AG04450 (cell line): Measurements from ENCODE around the gene DYDC2. TPM values are rescaled to one million over a fixed set of nuclear protein-coding genes. Genes with fewer than 3 reads are reported as not detected.
"Not testable (repeated sequence)": the region's sequence is repeated elsewhere in the genome, so short reads cannot be mapped to it uniquely, and the experiment has no call there.

Experiments used
- CTCF ChIA-PET: fragments of 300-600, 350-600 bp; formaldehyde crosslinking; extraction: SDS; loops from one replicate; lab custom pipeline; 2022; ENCODE audit warnings: antibody characterized with exemption, inconsistent platforms; lab: Charles Lee
- POLR2A ChIA-PET: fragments of 350-600 bp; formaldehyde crosslinking; extraction: SDS; loops from one replicate; lab custom pipeline; 2021; ENCODE audit warnings: antibody characterized with exemption, inconsistent platforms; lab: Yijun Ruan, JAX
- DNase-seq: peaks from one replicate; pipeline ENCODE4 v3.0.0-alpha.2; 2011; ENCODE audit warnings: low read depth, low spot score
- H3K27ac ChIP-seq: one replicate; pipeline ENCODE4 v1.5.1; 2012; ENCODE audit warnings: low read depth, low read length, control low read depth
- H3K27me3 ChIP-seq: one replicate; pipeline ENCODE4 v1.6.0; 2012; ENCODE audit warnings: low read length; ENCODE audit not compliant: control insufficient read depth, insufficient read depth
- H3K4me3 ChIP-seq: 2 replicates; pipeline ENCODE4 v1.5.1; 2011; ENCODE audit warnings: mild to moderate bottlenecking, low read depth, low read length, control low read depth
- H3K9me3 ChIP-seq: 2 replicates; pipeline ENCODE4 v1.5.1; 2012; ENCODE audit warnings: low read length; ENCODE audit not compliant: control insufficient read depth, insufficient read depth
- CTCF ChIP-seq: IDR thresholded peaks from 2 replicates; pipeline ENCODE4 v1.5.1; 2011; ENCODE audit warnings: low read depth, low read length, control low read depth, inconsistent platforms
- polyA plus RNA-seq: library from polyadenylated mRNA; depleted of rRNA; stranded (reverse); fragments of >200 nt; gene quantifications from 2 replicates; pipeline ENCODE4 v1.2.3, GENCODE V29; 2011

DYDC2 gene
- polyA plus RNA-seq, 1 experiment, result not detected

GRCh38 chr10:80344912-80345311 is 11.7 kb upstream of the DYDC2 start:
- H3K27me3 ChIP-seq, result peaks cover 1% of the 10 kb centered on the region
- no peak for DNase-seq
- no peak for TF ChIP-seq CTCF
- H3K4me3 ChIP-seq, result no peak overlapping the region
- ChIA-PET CTCF (interaction anchor here (0.6 kb wide), 1 partner anchor 24 kb away, joined by 3 read pairs; no protein-coding TSS in a partner anchor), POLR2A (no interaction called here)
- H3K27ac ChIP-seq, result no peak overlapping the region
- no peaks in the 10 kb centered on the region for H3K9me3 ChIP-seq

GRCh38 chr10:80350251-80350650 is 6.3 kb upstream of the DYDC2 start:
- no peak for TF ChIP-seq CTCF
- no peak for DNase-seq
- Histone ChIP-seq H3K27me3 (peaks cover 2% of the 10 kb centered on the region), H3K27ac (no peak overlapping the region), H3K4me3 (no peak overlapping the region), H3K9me3 (no peaks in the 10 kb centered on the region)
- POLR2A ChIA-PET, result no interaction called here
- CTCF ChIA-PET, result no interaction called here

- ChIA-PET CTCF (interaction anchor here (0.6 kb wide), 1 partner anchor 86 kb away, joined by 6 read pairs; no protein-coding TSS in a partner anchor), POLR2A (no interaction called here)
- Histone ChIP-seq H3K4me3 (no peak overlapping the region), H3K9me3 (no peaks in the 10 kb centered on the region), H3K27ac (no peak overlapping the region), H3K27me3 (peaks cover 11% of the 10 kb centered on the region)
- no peak for DNase-seq
- TF ChIP-seq CTCF, result no peak
Observed at GRCh38 chr10:80351220-80351619, 5.4 kb upstream of the DYDC2 start.

- Histone ChIP-seq H3K9me3 (no peaks in the 10 kb centered on the region; the same call in 1 of the 2 replicates), H3K27ac (no peak overlapping the region), H3K4me3 (no peak overlapping the region), H3K27me3 (peaks cover 19% of the 10 kb centered on the region)
- ChIA-PET POLR2A (no interaction called here), CTCF (interaction anchor here (1.1 kb wide), 1 partner anchor 21 kb away, joined by 3 read pairs; no protein-coding TSS in a partner anchor)
- DNase-seq, result no peak
- TF ChIP-seq CTCF, result no peak
Observed at GRCh38 chr10:80356989-80357850, 639 bp downstream of the DYDC2 start.

GRCh38 chr10:80357851-80358125 is 1.2 kb downstream of the DYDC2 start:
- POLR2A ChIA-PET, result no interaction called here
- Histone ChIP-seq H3K27me3 (peaks cover 19% of the 10 kb centered on the region), H3K9me3 (no peaks in the 10 kb centered on the region; the same call in 1 of the 2 replicates), H3K4me3 (no peak overlapping the region), H3K27ac (no peak overlapping the region)
- no peak for TF ChIP-seq CTCF
- CTCF ChIA-PET, result interaction anchor here (1.1 kb wide), 1 partner anchor 20 kb away, joined by 3 read pairs; no protein-coding TSS in a partner anchor
- DNase-seq, result no peak

GRCh38 chr10:80358925-80359324 is 2.3 kb downstream of the DYDC2 start:
- H3K27ac ChIP-seq, H3K4me3 ChIP-seq, DNase-seq, POLR2A ChIA-PET, H3K9me3 ChIP-seq, CTCF ChIA-PET: not testable (repeated sequence)
- H3K27me3 ChIP-seq, result peaks cover 19% of the 10 kb centered on the region
